Measurements from ENCODE around the gene NEURL1.

- TF ChIP-seq YY1 (IDR thresholded peaks at IDR 0.05; ENCODE audit: insufficient read depth, insufficient read length) (no peak), SUZ12 (IDR thresholded peaks at IDR 0.05; ENCODE audit: extremely low read depth, insufficient read depth, insufficient read length) (no peak)
These were observed 65.4 kb downstream of the NEURL1 start for GRCh38 chr10:103558911-103559310.
